H1 (cell line): Measurements from ENCODE around the gene WDFY4. TPM values are rescaled to one million over a fixed set of nuclear protein-coding genes. Genes with fewer than 3 reads are reported as not detected.

Experiments used
- ATF3 ChIP-seq: IDR thresholded peaks from 2 replicates; pipeline ENCODE4 v1.6.1; 2011; ENCODE audit warnings: low read depth, mild to moderate bottlenecking, low read length; ENCODE audit not compliant: insufficient read depth
- EP300 ChIP-seq, 2 experiments: IDR thresholded peaks; 1 replicate in 1 of 2; 2 replicates in 1 of 2; pipeline ENCODE4 v1.6.1; 2011 to 2012; ENCODE audit warnings: low read depth in 2 of 2, low read length in 2 of 2, mild to moderate bottlenecking in 2 of 2, borderline replicate concordance in 1 of 2, inconsistent platforms in 1 of 2, moderate library complexity in 1 of 2
- RBBP5 ChIP-seq: IDR thresholded peaks from 2 replicates; pipeline ENCODE4 v1.7.1; 2012; ENCODE audit warnings: low read depth, mild to moderate bottlenecking, inconsistent platforms, low read length, moderate library complexity, borderline replicate concordance
- TAF1 ChIP-seq: IDR thresholded peaks from 2 replicates; pipeline ENCODE4 v1.6.1; 2011; ENCODE audit warnings: mild to moderate bottlenecking, low read depth, low read length
- polyA plus RNA-seq, 7 experiments: library from polyadenylated mRNA; depleted of rRNA in 3 of 7; stranded (reverse) in 5 of 7; unstranded in 2 of 7; fragments of >200 nt in 5 of 7; fragments of 200-250 nt in 2 of 7; gene quantifications; 1 replicate in 5 of 7; 2 replicates in 1 of 7; 4 replicates in 1 of 7; pipeline versions ENCODE4 v1.2.1 to v1.2.3, GENCODE V29; 2011 to 2013; ENCODE audit warnings: missing spikeins in 2 of 7, mixed read lengths in 2 of 7
- total RNA-seq: library from RNA; stranded (reverse); fragmentation: NEBNext Ultra II Directional; extraction: Animal tissue kit (Norgen Biotek cat#: 25700); gene quantifications from 2 replicates; pipeline ENCODE4 v1.2.1, GENCODE V29; 2021

Gene WDFY4
- total and polyA plus RNA-seq, 2 of the 8 experiments (the other 6 are each of a cell fraction or from before 2014, with no cell fraction given): not detected

GRCh38 chr10:48792687-48793096 is 108.0 kb downstream of the WDFY4 start (continued):
- TF ChIP-seq TAF1 (no peak), EP300 (IDR thresholded peaks at IDR 0.05; ENCODE audit: borderline replicate concordance in 1 of 2, low read depth in 2 of 2, low read length in 2 of 2) (no peak), RBBP5 (no peak), ATF3 (no peak)
